Vagina (tissue), 2 donors: ENCODE measurements around the gene BTLA. TPM values are rescaled to one million over a fixed set of nuclear protein-coding genes. Genes with fewer than 3 reads are reported as not detected.

Experiments used
- DNase-seq, 2 donors: peaks; one replicate each; pipeline ENCODE4 v3.0.0-alpha.2; 2017; ENCODE audit errors: extremely low spot score in 2 of 2
- H3K27ac ChIP-seq: fragments of 200-600 bp; sonication (generic); one replicate; pipeline ENCODE4 v1.5.1; 2019
- H3K27me3 ChIP-seq: fragments of 200-600 bp; sonication (generic); one replicate; pipeline ENCODE4 v1.5.1; 2019
- H3K36me3 ChIP-seq, 2 donors: fragments of 200-600 bp; sonication (generic); one replicate each; pipeline ENCODE4 v1.5.1; 2017 to 2019
- H3K4me1 ChIP-seq: fragments of 200-600 bp; sonication (generic); one replicate; pipeline ENCODE4 v1.5.1; 2019
- H3K4me3 ChIP-seq, 2 donors: fragments of 200-600 bp; sonication (generic); 1 replicate in 1 of 2; 2 replicates in 1 of 2; pipeline ENCODE4 v1.5.1; 2016 to 2019
- H3K9me3 ChIP-seq: fragments of 200-600 bp; sonication (generic); one replicate; pipeline ENCODE4 v1.5.1; 2019
- CTCF ChIP-seq, 3 experiments: fragments of 450-650 bp in 2 of 3; fragments of 200-600 bp in 1 of 3; sonication (generic) in 1 of 3; IDR thresholded peaks; one replicate each; pipeline ENCODE4 v1.5.1; 2017 to 2019; ENCODE audit warnings: antibody characterized with exemption in 3 of 3, mild to moderate bottlenecking in 2 of 3, moderate library complexity in 2 of 3
- POLR2A ChIP-seq, 2 donors: fragments of 450-650 bp; IDR thresholded peaks; one replicate each; pipeline ENCODE4 v1.6.1; 2017; ENCODE audit warnings: antibody characterized with exemption in 2 of 2, mild to moderate bottlenecking in 2 of 2, moderate library complexity in 2 of 2
- POLR2AphosphoS5 ChIP-seq, 2 donors: sonication (generic); formaldehyde crosslinking; IDR thresholded peaks; one replicate each; pipeline ENCODE4 v1.9.0; 2017; ENCODE audit warnings: antibody characterized with exemption in 2 of 2, mild to moderate bottlenecking in 2 of 2, low read depth in 1 of 2; ENCODE audit not compliant: insufficient read depth in 1 of 2
- intact Hi-C: fragments of 100-400 bp; cut with DNase I; formaldehyde crosslinking; loops from one replicate; pipeline ENCODE4 v1.15.1; 2023
- total RNA-seq: library from RNA; depleted of rRNA; stranded (reverse); fragments of >200 nt; gene quantifications from one replicate; pipeline ENCODE4 v1.2.3, GENCODE V29; 2016

The BTLA gene
- total RNA-seq, 1 donor from 2014 or later, result 3.2 TPM

GRCh38 chr3:112417696-112418318 is 81.5 kb downstream of the BTLA start:
- H3K27me3 ChIP-seq, result no peaks in the 10 kb centered on the region
- no peaks in the 10 kb centered on the region for H3K9me3 ChIP-seq
- H3K4me3 ChIP-seq, result no peak overlapping the region
- intact Hi-C loops, result no loop called here
- no peaks in the 10 kb centered on the region for H3K4me1 ChIP-seq
- H3K36me3 ChIP-seq, result no peaks in the 10 kb centered on the region
- no peak overlapping the region for H3K27ac ChIP-seq
- DNase-seq, result no peak
- TF ChIP-seq POLR2A (IDR thresholded peaks at IDR 0.05) (no peak), POLR2AphosphoS5 (IDR thresholded peaks at IDR 0.05; ENCODE audit: insufficient read depth in 1 of 2, low read depth in 1 of 2) (no peak), CTCF (IDR thresholded peaks at IDR 0.05) (no peak)

GRCh38 chr3:112416391-112417212 is 82.7 kb downstream of the BTLA start:
- no peaks in the 10 kb centered on the region for H3K4me1 ChIP-seq
- no peaks in the 10 kb centered on the region for H3K36me3 ChIP-seq
- no peak overlapping the region for H3K4me3 ChIP-seq
- intact Hi-C loops, result no loop called here
- no peak overlapping the region for H3K27ac ChIP-seq
- no peak for DNase-seq
- H3K27me3 ChIP-seq, result no peaks in the 10 kb centered on the region
- no peaks in the 10 kb centered on the region for H3K9me3 ChIP-seq
- TF ChIP-seq POLR2AphosphoS5 (IDR thresholded peaks at IDR 0.05; ENCODE audit: insufficient read depth in 1 of 2, low read depth in 1 of 2), result no peak

- Histone ChIP-seq H3K4me3 (no peak overlapping the region), H3K36me3 (no peaks in the 10 kb centered on the region), H3K27me3 (no peaks in the 10 kb centered on the region), H3K4me1 (no peaks in the 10 kb centered on the region), H3K27ac (no peak overlapping the region), H3K9me3 (no peaks in the 10 kb centered on the region)
- DNase-seq, result no peak
- TF ChIP-seq CTCF (IDR thresholded peaks at IDR 0.05), result no peak
- no peak for TF ChIP-seq POLR2A (IDR thresholded peaks at IDR 0.05)
- TF ChIP-seq POLR2AphosphoS5 (IDR thresholded peaks at IDR 0.05; ENCODE audit: insufficient read depth in 1 of 2, low read depth in 1 of 2), result no peak
- intact Hi-C loops, result no loop called here
Observed at GRCh38 chr3:112415390-112415789, 83.9 kb downstream of the BTLA start.

Other genes with a start within 250 kb of the BTLA start
- not detected for gene SLC9C1, start 205.3 kb downstream of the BTLA start, total RNA-seq
- gene CD200, start 166.3 kb downstream of the BTLA start, total RNA-seq, result 3.9 TPM
- gene ATG3, start 62.5 kb upstream of the BTLA start, total RNA-seq, result 56.5 TPM
- 12.8 TPM for gene SLC35A5, start 62.6 kb upstream of the BTLA start, total RNA-seq
- 51.6 TPM for gene CCDC80, start 141.7 kb upstream of the BTLA start, total RNA-seq